Mucosa of descending colon (tissue), 3 donors: ENCODE data around the gene HNRNPLL. TPM values are rescaled to one million over a fixed set of nuclear protein-coding genes. Genes with fewer than 3 reads are reported as not detected.

Source experiments
- ATAC-seq: fragments of 200-7000 bp; cut with Tn5 transposase; one replicate; pipeline ENCODE4 v1.9.1; 2020; ENCODE audit warnings: mild to moderate bottlenecking, moderate library complexity
- DNase-seq, 3 donors: peaks; one replicate each; pipeline ENCODE4 v3.0.0-alpha.2; 2020
- H3K36me3 ChIP-seq: fragments of 200-600 bp; one replicate; pipeline ENCODE4 v1.8.0; 2021; ENCODE audit warnings: low read depth, mild to moderate bottlenecking
- H3K4me1 ChIP-seq: fragments of 200-600 bp; one replicate; pipeline ENCODE4 v1.8.0; 2021; ENCODE audit warnings: low read depth, mild to moderate bottlenecking
- H3K4me3 ChIP-seq: fragments of 200-600 bp; one replicate; pipeline ENCODE4 v1.8.0; 2021; ENCODE audit warnings: mild to moderate bottlenecking
- H3K9me3 ChIP-seq: fragments of 200-600 bp; one replicate; pipeline ENCODE4 v1.8.0; 2021; ENCODE audit warnings: mild to moderate bottlenecking
- intact Hi-C, 2 donors: fragments of 100-400 bp; cut with DNase I in 1 of 2; cut with micrococcal nuclease in 1 of 2; formaldehyde crosslinking; loops; one replicate each; pipeline versions ENCODE4 v1.11.0 to v1.11.1; 2022; cut with DNase I, micrococcal nuclease
- total RNA-seq, 3 donors: library from RNA; stranded (reverse); fragmentation: NEBNext Ultra II Directional in 2 of 3; extraction: Animal tissue kit (Norgen Biotek cat#: 25700) in 2 of 3; gene quantifications; one replicate each; pipeline versions ENCODE4 v1.2.1 to v1.2.4, GENCODE V29; 2021 to 2023
- TF ChIP-seq, protein P1 (sequence below): fragments of 200-600 bp; IDR thresholded peaks from one replicate; pipeline ENCODE4 v1.8.0; 2022; ENCODE audit warnings: antibody characterized with exemption, mild to moderate bottlenecking
- donor health status: DM: no; HTN: no; CAD: no; lungs with moderate emphysema.
- donor health status: DM: no; HTN: no; CAD: no.
- donor health status: DM: no; HTN: yes; CAD: no.

HNRNPLL gene
- total RNA-seq, 3 donors from 2014 or later, result 45.5 to 68.2 (median 49.6) TPM

DNA sequence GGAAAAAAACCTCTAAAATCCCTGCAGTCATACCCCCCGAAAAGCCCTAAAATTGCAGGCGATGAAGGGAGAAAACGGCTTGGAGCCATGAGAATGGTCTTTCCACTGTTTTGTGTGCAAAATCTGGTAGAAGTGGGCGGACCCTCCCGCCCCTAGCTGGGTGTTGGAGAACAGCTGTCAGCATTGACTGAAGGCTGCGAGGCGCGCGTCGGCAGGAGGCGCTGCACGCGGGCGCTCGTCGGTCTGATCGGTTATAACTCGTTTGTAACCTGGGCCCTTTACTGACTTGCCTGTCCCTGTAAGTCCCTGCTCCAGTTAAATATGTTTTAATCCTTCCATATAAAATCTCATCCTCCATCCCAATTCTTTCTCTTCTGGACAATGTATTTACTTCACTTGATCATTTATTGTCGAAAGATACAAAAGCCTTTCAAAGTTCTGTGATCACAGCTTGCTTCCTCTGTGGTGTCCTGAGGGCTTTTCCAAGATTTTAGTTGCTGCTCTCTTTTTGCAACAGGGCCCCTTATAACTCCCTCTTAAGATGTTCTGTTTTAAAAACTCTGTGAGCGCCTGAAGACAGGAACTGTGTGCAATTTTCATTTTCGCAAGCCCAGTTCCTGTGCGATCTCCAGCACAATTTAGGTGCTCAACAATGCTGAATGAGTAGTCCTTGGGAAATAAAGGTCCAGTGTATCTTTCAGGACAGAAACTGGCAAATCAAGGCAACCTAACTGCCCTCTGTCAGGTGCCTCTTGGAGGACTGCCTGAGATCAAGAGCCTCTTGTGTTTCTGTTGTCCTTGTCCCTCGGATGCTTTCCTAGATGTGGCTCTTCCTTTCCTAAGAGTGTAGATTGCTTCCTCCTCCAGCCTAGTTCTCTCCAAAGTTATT lies 918 bp upstream of the HNRNPLL start:
- peak overlapping the region; percentile 91 for H3K4me3 ChIP-seq
- intact Hi-C loops, result no loop called here

DNA sequence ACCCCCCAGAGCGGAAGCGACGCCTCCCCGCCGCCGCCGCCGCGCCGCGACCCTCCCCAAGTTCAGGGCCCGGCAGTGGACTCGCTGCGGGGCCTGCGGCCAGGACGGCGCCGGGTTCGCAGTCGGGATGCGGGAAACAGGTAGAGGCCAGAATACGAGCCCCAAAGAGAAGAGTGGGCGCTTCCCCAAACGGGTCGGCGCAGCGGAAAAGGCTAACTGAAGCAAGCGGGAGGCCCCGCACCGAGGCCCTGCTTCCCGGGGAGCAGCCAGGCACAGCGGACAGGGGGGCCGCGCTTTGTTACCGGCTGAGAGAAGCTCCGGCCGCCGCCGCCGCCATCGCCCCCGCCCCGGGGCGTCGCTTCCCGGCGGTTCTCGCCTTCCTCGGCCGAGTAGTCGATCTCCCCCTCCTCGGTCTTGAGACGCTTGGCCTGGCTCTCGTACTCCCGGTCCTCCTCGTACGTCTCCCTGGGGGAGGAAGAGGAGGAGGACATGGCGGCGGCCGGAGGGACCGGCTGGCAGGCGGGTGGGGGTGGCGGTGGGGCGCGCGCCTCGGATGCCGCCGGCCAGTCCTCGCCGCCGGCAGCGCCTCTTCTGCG lies 494 bp downstream of the HNRNPLL start:
- ATAC-seq (peak; percentile 49), DNase-seq (peak; percentile 50 to 70 (median 65))
- H3K9me3 ChIP-seq, result no peaks in the 10 kb centered on the region
- H3K4me1 ChIP-seq, result peaks cover 14% of the 10 kb centered on the region
- intact Hi-C loops, result no loop called here
- H3K4me3 ChIP-seq, result peak overlapping the region; percentile 91
- H3K36me3 ChIP-seq, result peaks cover 4% of the 10 kb centered on the region
- TF ChIP-seq, protein P1, sequence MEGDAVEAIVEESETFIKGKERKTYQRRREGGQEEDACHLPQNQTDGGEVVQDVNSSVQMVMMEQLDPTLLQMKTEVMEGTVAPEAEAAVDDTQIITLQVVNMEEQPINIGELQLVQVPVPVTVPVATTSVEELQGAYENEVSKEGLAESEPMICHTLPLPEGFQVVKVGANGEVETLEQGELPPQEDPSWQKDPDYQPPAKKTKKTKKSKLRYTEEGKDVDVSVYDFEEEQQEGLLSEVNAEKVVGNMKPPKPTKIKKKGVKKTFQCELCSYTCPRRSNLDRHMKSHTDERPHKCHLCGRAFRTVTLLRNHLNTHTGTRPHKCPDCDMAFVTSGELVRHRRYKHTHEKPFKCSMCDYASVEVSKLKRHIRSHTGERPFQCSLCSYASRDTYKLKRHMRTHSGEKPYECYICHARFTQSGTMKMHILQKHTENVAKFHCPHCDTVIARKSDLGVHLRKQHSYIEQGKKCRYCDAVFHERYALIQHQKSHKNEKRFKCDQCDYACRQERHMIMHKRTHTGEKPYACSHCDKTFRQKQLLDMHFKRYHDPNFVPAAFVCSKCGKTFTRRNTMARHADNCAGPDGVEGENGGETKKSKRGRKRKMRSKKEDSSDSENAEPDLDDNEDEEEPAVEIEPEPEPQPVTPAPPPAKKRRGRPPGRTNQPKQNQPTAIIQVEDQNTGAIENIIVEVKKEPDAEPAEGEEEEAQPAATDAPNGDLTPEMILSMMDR, result no peak

More for the DNA sequence above, 918 bp upstream of the HNRNPLL start:
- TF ChIP-seq, protein P1, result peak; percentile 89
- Histone ChIP-seq H3K36me3 (peaks cover 4% of the 10 kb centered on the region), H3K4me1 (peaks cover 14% of the 10 kb centered on the region), H3K9me3 (no peaks in the 10 kb centered on the region)
- peak; percentile 88 to 91 (median 88) for DNase-seq
- ATAC-seq, result peak; percentile 75

DNA sequence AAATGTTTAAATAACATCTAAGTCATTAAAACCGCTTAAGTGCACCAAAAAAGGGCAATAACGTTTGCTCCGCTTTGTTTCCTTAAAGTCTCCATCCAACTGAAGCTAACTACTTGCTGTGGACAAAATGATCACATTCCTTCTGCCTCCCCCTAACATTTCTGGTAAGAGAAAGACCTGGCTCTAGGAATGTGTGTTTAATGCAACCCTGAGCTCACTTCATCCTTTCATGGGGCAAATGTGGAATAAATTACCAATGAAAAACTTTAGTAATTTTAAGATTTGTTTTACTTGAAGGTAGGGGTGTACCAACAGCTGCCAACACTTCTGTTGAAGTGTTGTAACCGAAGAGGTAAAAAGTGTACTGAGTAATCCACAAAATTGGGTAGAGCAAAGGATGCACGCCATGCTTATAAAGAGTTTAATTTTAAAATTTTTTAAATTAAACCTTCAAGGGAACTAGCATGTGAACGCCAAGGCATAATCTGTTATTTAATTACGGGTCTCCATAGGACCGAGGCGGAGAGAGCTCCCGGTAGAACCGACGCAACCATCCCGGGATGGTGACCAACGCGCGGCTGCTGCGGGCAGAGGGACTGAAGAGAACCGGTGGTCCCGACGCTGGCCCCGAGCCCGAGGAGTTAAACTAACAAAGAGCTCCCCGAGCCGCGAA lies 1.1 kb downstream of the HNRNPLL start:
- peaks cover 14% of the 10 kb centered on the region for H3K4me1 ChIP-seq
- TF ChIP-seq, protein P1, result no peak
- no peak for ATAC-seq
- H3K4me3 ChIP-seq, result peak overlapping the region; percentile 91
- peaks cover 4% of the 10 kb centered on the region for H3K36me3 ChIP-seq
- peak in 1 of 3 donors; percentile 42 for DNase-seq
- intact Hi-C loops, result no loop called here
- no peaks in the 10 kb centered on the region for H3K9me3 ChIP-seq

DNA sequence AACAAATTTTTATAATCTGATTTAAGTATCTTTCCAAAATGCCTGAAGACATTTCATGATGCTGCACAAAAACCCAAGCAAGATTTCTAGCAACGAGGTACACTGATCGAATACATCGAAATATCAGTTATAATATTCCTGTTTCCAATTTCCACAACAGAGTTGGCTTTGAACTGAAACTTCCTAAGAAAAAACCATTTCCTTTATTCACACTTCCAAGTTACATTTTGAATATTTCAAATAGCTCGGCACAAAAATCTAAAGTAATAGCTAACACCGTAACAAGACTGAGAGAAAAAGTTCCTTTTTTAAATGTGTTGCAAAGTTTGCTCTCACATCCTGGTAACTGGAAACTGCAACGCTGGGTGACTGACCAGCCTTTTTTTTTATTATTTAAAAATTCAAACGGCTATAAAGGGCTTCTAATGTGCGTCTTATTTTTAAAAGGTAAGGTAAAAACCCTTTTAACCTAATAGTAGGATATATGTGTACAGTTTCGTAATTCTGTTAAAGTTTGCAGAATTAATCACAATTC lies 1.7 kb downstream of the HNRNPLL start:
- DNase-seq, result no peak
- Histone ChIP-seq H3K36me3 (peaks cover 4% of the 10 kb centered on the region), H3K4me3 (no peak overlapping the region), H3K4me1 (peaks cover 14% of the 10 kb centered on the region), H3K9me3 (no peaks in the 10 kb centered on the region)
- ATAC-seq, result no peak
- intact Hi-C loops, result no loop called here
- TF ChIP-seq, protein P1, result no peak

DNA sequence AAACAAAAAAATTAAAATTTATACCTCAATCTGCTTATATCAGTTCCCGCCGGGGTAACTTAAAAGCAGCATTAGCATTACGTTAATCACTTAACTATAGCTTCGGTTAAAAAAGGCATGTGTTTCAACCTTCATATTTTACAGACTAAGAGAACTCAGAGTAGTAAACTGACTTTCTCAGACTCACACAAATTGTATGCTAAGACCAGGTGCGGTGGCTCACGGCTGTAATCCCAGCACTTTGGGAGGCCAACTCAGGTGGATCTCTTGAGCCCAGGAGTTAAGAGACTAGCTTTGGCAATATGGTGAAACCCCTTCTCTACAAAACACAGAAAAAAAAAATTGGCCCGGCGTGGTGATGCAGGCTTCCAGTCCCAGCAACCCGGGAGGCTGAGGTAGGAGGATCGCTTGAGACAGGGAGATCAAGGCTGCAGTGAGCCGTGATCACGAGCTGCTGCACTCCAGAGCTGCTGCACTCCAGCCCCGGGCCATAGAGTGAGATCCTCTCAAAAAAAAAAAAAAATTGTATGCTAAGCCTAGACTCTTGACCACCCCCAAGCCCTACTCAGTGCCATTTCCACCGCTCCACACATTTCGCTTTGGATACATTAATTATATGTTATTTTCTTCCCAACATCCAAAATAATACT lies 2.4 kb downstream of the HNRNPLL start:
- Histone ChIP-seq H3K36me3 (peaks cover 4% of the 10 kb centered on the region), H3K4me1 (peaks cover 14% of the 10 kb centered on the region), H3K4me3 (no peak overlapping the region), H3K9me3 (no peaks in the 10 kb centered on the region)
- intact Hi-C loops, result no loop called here
- DNase-seq (peak in 2 of 3 donors; percentile 29 to 47), ATAC-seq (no peak)
- TF ChIP-seq, protein P1, result no peak
